Measurements from ENCODE around the gene WFIKKN1. TPM values are rescaled to one million over a fixed set of nuclear protein-coding genes. Genes with fewer than 3 reads are reported as not detected.

The WFIKKN1 gene, protein sequence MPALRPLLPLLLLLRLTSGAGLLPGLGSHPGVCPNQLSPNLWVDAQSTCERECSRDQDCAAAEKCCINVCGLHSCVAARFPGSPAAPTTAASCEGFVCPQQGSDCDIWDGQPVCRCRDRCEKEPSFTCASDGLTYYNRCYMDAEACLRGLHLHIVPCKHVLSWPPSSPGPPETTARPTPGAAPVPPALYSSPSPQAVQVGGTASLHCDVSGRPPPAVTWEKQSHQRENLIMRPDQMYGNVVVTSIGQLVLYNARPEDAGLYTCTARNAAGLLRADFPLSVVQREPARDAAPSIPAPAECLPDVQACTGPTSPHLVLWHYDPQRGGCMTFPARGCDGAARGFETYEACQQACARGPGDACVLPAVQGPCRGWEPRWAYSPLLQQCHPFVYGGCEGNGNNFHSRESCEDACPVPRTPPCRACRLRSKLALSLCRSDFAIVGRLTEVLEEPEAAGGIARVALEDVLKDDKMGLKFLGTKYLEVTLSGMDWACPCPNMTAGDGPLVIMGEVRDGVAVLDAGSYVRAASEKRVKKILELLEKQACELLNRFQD
- under 1 TPM; 0.47 to 0.60 TPM for total RNA-seq

DNA sequence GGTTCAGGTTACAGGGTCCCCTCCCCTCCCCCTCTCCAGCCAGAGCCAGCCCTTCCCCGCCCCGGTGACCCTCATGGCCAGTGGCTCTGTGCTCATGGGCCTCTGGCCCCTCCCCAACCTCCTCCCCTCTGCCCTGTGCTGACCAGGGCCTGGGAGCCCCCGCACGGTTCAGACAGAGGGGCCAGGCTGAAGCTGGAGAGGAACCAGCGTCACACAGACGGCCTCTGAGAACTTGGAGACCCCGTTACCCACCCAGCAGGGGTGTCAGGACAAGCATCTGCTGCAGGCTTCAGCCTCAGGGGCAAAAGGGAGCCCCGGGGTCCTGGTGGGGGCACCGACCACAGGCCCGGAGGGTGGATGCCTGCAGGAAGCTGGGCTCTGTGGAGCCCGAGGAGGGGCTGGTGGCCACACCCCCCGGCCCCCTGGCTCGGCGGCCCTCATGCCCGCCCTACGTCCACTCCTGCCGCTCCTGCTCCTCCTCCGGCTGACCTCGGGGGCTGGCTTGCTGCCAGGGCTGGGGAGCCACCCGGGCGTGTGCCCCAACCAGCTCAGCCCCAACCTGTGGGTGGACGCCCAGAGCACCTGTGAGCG, at the start of gene WFIKKN1:
TSS of gene WFIKKN1 (plus strand) at position 171 of the 591 bp plus-strand sequence. CDS start at position 440, 269 bp downstream.
- H3K27ac Mint-ChIP-seq = no peak within 1 kb of the TSS
- POLR2A ChIA-PET = no interaction called here

DNA sequence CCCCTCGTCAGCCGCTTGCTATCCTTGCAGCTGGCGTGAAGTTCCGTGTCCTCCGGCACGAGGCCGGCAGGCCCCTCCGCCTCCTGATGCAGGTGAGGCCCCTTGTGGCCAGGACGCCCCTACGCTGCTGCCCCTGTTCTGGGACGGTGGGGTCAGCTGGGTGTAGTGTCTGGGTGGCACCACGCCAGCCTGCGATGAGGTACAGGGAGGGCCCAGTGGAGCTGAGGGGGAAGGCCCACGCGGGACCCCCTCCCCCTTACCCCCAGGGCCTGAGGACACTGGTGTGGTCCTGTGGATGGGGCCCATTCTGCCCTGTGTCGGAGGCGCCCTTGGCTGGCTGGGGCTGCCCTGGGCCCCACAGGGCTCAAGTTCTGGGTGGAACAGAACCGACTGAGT, 48.6 kb upstream of the WFIKKN1 start:
- Mint-ChIP-seq H3K4me1 (peaks cover 3% of the 10 kb centered on the region), H3K36me3 (no peaks in the 10 kb centered on the region), H3K9me3 (no peaks in the 10 kb centered on the region), H3K27ac (no peak overlapping the region), H3K27me3 (no peaks in the 10 kb centered on the region), H3K4me3 (no peak overlapping the region)
- DNase-seq = no peak
- no peak for ATAC-seq (ENCODE audit: low read depth)
- POLR2A ChIA-PET = no interaction called here

More for the DNA sequence above, at the start of gene WFIKKN1:
- Mint-ChIP-seq H3K27me3 (no peaks in the 10 kb centered on the region), H3K36me3 (no peaks in the 10 kb centered on the region), H3K4me1 (peaks cover 1% of the 10 kb centered on the region), H3K9me3 (no peaks in the 10 kb centered on the region), H3K4me3 (no peak within 1 kb of the TSS)
- DNase-seq (no peak), ATAC-seq (ENCODE audit: low read depth) (no peak)

DNA sequence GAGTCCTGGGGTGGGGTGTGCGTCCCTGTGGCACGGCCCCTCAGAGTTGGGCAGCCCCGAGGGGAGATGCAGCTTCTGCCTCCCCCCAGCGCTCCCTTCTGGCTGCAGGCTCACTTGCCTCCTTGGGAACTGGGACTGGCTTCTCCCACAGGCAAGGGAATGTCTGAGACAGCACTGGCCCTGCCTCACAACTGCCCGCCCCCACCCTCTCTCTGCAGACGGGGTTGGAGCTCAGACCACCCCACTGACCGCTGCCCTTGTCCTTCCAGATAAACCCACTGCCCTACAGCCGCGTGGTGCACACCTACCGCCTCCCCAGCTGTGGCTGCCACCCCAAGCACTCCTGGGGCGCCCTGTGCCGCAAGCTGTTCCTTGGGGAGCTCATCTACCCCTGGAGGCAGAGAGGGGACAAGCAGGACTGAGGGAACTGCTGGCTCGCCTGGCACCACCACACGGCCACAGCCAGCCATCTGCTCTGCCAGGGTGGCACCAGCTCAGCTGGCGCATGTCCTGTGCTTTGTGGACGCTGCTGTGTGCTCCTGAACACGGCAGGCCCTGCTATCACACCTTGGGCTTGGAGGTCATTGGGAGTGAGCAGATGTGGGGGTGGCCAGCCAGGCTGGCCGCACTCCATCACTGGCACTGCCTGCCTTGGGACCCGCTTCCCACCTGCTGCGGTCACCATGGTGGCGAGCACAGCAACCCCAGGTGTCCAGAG, 48.0 kb upstream of the WFIKKN1 start:
- H3K27me3 Mint-ChIP-seq = no peaks in the 10 kb centered on the region
- POLR2A ChIA-PET = no interaction called here
- no peak for ATAC-seq (ENCODE audit: low read depth)
- no peak for DNase-seq
- H3K4me1 Mint-ChIP-seq = peaks cover 3% of the 10 kb centered on the region
- no peak overlapping the region for H3K4me3 Mint-ChIP-seq
- H3K36me3 Mint-ChIP-seq = no peaks in the 10 kb centered on the region
- H3K27ac Mint-ChIP-seq = no peak overlapping the region
- no peaks in the 10 kb centered on the region for H3K9me3 Mint-ChIP-seq

DNA sequence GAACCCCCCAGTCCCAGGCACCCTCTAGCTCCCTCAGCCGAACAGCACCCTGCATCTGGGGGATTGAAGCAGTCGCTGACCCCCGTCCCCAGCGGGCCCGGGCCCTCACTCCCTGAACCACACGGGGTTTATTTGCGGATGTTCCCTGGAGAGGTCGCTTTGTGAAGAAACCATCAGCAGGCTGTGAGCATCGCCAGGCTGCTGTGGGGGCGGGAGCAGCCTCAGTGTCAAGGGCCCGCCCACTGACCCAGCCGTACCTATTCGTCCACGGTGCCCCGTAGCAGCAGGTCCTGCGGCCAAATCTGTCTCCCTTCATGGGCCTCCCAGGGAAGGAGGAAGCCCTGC, 47.3 kb upstream of the WFIKKN1 start:
- DNase-seq (no peak), ATAC-seq (ENCODE audit: low read depth) (no peak)
- H3K4me1 Mint-ChIP-seq = peaks cover 6% of the 10 kb centered on the region
- H3K27ac Mint-ChIP-seq = no peak overlapping the region
- H3K36me3 Mint-ChIP-seq = no peaks in the 10 kb centered on the region
- H3K27me3 Mint-ChIP-seq = no peaks in the 10 kb centered on the region
- POLR2A ChIA-PET = no interaction called here
- H3K4me3 Mint-ChIP-seq = no peak overlapping the region
- no peaks in the 10 kb centered on the region for H3K9me3 Mint-ChIP-seq

DNA sequence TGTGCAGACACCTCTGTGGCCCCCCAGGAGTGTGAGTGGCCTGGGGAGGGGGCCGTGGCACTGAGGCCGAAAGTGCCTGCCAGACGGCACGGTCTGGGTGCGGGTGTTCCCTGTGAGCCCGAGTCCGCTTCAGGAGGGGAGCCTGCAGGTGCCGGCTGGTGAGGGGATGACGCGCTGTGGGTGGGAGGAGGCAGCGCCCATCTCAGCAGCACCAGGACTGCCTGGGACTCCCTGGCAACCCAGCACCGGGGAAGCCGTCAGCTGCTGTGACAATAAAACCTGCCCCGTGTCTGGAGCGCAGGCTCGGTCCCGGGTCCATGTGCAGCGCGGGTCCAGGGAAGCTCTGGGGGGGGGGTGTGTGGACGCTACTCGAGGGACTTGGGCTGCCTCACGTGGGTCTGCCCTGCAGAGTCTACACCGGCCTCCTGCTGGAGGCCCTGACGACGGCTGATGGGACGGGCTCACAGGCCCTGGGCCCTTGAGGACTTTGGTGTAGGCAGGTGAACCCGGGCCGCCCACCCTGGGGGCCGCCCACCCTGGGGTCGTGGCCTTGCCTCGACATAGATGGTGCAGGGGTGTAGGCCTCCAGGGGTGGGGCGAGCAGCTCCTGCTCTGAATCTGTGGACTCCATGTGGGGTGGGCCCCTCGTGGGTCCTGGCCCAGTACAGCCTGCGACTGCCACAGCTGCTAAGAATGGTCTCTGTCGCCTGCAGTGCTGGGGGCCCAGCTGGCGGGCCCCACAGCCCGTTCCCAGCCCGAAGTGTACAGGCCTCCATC, 46.8 kb upstream of the WFIKKN1 start:
- DNase-seq (no peak), ATAC-seq (ENCODE audit: low read depth) (no peak)
- H3K4me1 Mint-ChIP-seq = peaks cover 6% of the 10 kb centered on the region
- H3K4me3 Mint-ChIP-seq = no peak overlapping the region
- H3K36me3 Mint-ChIP-seq = no peaks in the 10 kb centered on the region
- POLR2A ChIA-PET = no interaction called here
- H3K9me3 Mint-ChIP-seq = no peaks in the 10 kb centered on the region
- no peaks in the 10 kb centered on the region for H3K27me3 Mint-ChIP-seq
- H3K27ac Mint-ChIP-seq = no peak overlapping the region

DNA sequence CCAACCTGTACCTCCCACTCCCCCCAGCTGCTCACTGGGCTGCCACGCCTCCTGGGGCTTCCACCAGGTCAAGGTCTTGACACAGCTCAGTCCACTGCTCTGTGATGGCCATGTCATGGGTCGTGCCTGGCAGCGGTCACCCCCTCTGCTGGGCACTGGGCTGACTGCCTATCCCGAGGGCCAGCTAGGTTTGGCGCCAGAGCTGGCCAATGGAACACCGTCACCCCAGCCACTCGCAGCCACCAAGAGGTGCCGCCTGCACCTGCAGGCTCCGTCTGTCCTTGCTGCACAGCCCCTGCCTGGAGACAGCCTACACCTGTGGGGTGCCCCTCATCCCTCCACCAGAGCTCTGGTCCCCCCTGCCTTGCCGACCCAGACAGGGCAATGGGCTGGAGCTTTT, 45.4 kb upstream of the WFIKKN1 start:
- DNase-seq = no peak
- H3K27ac Mint-ChIP-seq = no peak overlapping the region
- peaks cover 5% of the 10 kb centered on the region for H3K4me1 Mint-ChIP-seq
- ATAC-seq (ENCODE audit: low read depth) = no peak
- no peaks in the 10 kb centered on the region for H3K36me3 Mint-ChIP-seq
- no peak overlapping the region for H3K4me3 Mint-ChIP-seq
- no peaks in the 10 kb centered on the region for H3K9me3 Mint-ChIP-seq
- POLR2A ChIA-PET = interaction anchor here (2.2 kb wide), 1 partner anchor 14 kb away, joined by 4 read pairs; no protein-coding TSS in a partner anchor
- H3K27me3 Mint-ChIP-seq = no peaks in the 10 kb centered on the region

DNA sequence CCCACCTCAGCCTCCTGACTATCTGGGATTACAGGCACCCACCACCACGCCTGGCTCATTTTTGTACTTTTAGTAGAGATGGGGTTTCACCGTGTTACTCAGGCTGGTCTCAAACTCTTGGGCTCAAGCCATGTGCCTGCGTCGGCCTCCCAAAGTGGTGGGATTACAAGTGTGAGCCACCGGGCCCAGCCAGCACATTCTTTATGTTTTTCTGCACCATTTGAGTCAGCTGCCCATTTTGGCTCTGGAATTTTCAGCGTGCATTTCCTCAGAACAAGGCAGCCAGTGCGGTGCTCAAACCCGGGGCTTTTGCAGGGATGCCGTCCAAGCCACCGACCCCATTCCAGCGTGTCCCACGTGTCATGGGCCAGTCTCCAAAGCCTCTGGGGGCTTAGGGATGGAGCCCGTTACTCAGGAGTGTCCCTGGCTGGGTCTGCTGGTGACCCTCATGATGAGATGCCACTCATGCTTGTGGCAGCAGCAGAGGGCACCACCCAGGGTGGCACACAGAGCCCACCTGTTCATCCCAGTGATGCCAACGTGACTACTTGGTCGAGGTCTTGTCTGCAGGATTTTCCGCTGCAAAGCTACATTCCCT, 44.6 kb upstream of the WFIKKN1 start:
- DNase-seq (no peak), ATAC-seq (ENCODE audit: low read depth) (no peak)
- Mint-ChIP-seq H3K27ac (no peak overlapping the region), H3K4me3 (no peak overlapping the region), H3K9me3 (no peaks in the 10 kb centered on the region), H3K36me3 (no peaks in the 10 kb centered on the region), H3K4me1 (peaks cover 12% of the 10 kb centered on the region), H3K27me3 (no peaks in the 10 kb centered on the region)
- POLR2A ChIA-PET = interaction anchor here (0.6 to 2.2 kb wide), 2 partner anchors 15 to 197 kb away, joined by 3 to 4 read pairs; no protein-coding TSS in a partner anchor

DNA sequence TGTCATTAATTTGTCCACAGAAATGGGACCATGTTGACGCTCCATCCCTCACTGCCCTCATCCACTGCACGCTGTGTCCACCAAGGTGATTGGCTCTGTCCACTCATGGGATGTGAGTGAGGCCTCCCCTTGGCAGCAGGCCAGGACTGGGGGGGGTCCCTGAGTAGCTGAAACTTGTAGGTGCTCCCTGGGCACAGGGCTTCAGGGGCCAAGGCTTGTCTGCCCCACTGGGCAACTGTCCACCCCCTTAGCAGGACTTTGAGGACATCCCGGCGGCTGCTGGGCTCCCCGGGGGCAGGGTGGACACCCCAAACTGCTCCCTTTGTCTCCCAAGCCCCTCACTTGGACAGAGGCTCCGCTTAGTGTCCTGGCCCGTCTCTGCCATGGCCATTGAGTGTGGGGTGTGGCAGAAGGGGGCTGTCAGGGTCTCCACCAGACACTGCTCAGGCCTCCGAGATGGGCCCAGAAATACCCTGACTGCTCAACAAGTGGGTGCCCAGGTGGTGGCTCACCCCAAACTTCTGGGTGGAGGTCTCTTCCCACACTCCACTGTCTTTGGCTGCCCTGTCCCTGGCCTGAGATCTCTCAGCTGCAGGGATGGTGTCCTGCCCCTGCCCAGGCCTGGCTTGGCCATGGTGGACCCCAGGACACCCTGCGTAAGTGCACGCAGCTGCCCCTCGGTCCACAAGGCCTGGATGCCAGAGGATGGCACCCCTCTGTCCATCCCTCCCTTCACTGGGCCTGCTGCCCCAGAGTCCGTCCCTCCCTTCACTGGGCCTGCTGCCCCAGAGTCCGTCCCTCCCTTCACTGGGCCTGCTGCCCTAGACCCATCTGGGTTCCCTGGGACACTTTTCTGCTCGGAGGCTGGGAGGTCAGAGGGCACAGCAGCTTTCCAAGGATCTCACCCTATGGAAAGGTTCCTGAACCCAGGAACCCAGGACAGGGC, 43.9 kb upstream of the WFIKKN1 start:
- Mint-ChIP-seq H3K4me1 (peaks cover 13% of the 10 kb centered on the region), H3K27me3 (no peaks in the 10 kb centered on the region), H3K36me3 (no peaks in the 10 kb centered on the region), H3K4me3 (peak overlapping the region; percentile 94), H3K27ac (peak overlapping the region; percentile 98), H3K9me3 (no peaks in the 10 kb centered on the region)
- no peak for DNase-seq
- POLR2A ChIA-PET = interaction anchor here (0.6 to 2.2 kb wide), 5 partner anchors 16 to 197 kb away, joined by 3 to 7 read pairs (median 4); partner anchors contain the start of genes CAPN15 and WDR90
- ATAC-seq (ENCODE audit: low read depth) = no peak

DNA sequence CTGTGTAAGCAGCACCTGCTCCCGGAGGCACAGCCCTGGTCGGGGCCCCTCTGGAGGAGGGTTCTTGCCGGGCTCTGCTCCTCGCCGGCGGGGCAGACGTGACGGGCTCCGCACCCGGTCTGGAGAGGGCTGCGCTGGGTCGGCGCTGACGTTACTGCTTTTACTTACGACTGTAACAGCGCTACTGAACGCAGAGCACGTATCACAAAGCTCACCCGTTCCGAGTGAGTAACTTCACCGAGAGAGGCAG, 42.2 kb upstream of the WFIKKN1 start:
- H3K4me1 Mint-ChIP-seq = peaks cover 17% of the 10 kb centered on the region
- peak overlapping the region; percentile 94 for H3K4me3 Mint-ChIP-seq
- no peaks in the 10 kb centered on the region for H3K9me3 Mint-ChIP-seq
- POLR2A ChIA-PET = interaction anchor here (0.6 to 2.2 kb wide), 9 partner anchors 9 to 1567 kb away, joined by 3 to 8 read pairs (median 4); partner anchors contain the start of genes CAPN15, JMJD8, METTL26 and NHLRC4
- H3K36me3 Mint-ChIP-seq = no peaks in the 10 kb centered on the region
- peak overlapping the region; percentile 98 for H3K27ac Mint-ChIP-seq
- DNase-seq (no peak), ATAC-seq (ENCODE audit: low read depth) (peak; percentile 9)
- no peaks in the 10 kb centered on the region for H3K27me3 Mint-ChIP-seq

DNA sequence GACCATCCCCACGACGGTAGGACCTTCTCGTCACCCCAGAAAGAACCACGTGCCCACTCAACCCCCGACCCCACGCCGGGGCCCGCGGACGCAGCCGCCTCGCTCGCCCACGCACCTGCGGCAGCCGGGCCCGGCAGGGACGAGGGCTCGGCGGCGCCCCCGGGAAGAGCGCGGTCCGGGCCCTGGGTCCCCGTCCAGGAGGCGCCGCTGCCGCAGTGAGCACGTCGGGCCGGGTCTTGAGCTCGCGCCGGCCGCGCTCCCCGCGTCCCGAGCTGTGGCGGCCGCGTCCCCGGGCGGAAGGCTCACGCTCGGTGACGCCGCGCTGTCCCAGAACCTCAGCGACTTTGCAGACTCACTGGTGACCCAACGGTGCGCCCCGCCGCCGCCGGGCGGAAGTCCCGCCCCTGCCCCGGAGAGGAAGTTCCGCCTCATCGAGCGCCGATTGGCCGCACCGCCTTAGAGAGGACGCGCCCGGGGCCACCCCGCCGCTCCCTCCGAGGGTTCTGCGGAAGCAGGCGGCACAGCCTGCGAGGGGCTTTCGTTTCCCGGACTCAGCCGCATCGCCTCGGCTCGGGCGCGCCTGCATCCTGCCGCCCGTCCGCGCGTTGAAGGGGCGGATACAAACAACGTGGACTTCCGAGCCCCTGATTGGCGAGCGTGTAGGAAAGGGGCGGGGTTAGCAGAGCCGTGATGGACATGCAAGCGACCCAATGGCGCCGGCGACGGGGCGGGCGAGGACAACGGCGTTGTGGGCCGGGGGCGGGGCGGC, 41.7 kb upstream of the WFIKKN1 start:
- H3K36me3 Mint-ChIP-seq = no peaks in the 10 kb centered on the region
- peak overlapping the region; percentile 99 for H3K27ac Mint-ChIP-seq
- H3K4me1 Mint-ChIP-seq = peaks cover 19% of the 10 kb centered on the region
- peak; percentile 99 for DNase-seq
- H3K4me3 Mint-ChIP-seq = peak overlapping the region; percentile 99
- peak; percentile 74 for ATAC-seq (ENCODE audit: low read depth)
- no peaks in the 10 kb centered on the region for H3K27me3 Mint-ChIP-seq
- H3K9me3 Mint-ChIP-seq = no peaks in the 10 kb centered on the region
- POLR2A ChIA-PET = interaction anchor here (0.9 to 2.2 kb wide), 8 partner anchors 9 to 1566 kb away, joined by 3 to 8 read pairs (median 4); partner anchors contain the start of genes CAPN15, JMJD8, METTL26 and NHLRC4

DNA sequence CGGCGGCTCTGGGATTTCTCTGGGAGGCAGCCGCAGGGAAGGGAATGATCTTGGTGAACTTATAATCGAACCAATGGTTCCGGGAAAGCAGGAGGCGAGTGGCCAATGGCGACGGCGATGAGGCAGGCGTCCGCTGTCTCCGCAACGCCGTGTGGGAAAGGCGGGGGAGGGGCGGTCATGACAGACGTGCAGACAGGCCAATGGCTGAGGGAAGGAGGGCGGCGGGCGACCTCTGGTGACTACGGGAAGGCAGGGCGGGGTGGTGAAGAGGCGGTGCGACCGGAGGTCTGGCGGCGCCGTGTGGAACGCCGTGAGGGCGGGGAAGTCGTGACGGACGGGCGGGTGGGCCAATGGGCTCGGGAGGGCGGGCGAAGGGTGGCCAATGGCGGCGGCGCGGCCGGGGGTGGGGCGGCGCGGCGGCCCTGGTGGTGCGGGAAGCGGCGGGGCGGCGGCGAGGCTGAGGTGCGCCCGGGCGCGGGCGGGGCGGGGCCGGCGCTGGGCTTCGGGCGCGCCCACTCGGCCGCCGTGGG, 41.1 kb upstream of the WFIKKN1 start, which contains the start of gene RAB40C:
TSS of gene RAB40C (plus strand) at position 409 of the 530 bp plus-strand sequence. CDS start 226 bp downstream, outside the sequence.
- no peaks in the 10 kb centered on the region for H3K36me3 Mint-ChIP-seq
- peak; percentile 85 for ATAC-seq (ENCODE audit: low read depth)
- POLR2A ChIA-PET = interaction anchor here (1.0 to 1.3 kb wide), 2 partner anchors 9 to 47 kb away, joined by 5 read pairs; no protein-coding TSS in a partner anchor

More for the DNA sequence above, 41.1 kb upstream of the WFIKKN1 start, which contains the start of gene RAB40C:
- Mint-ChIP-seq H3K4me3 (peak within 1 kb of the TSS; percentile 99), H3K27me3 (no peaks in the 10 kb centered on the region), H3K4me1 (peaks cover 19% of the 10 kb centered on the region), H3K9me3 (no peaks in the 10 kb centered on the region), H3K27ac (peak within 1 kb of the TSS; percentile 99)
- peak; percentile 97 for DNase-seq
